Smooth muscle cell (in vitro differentiated cells): ENCODE results near the gene DIAPH1. TPM values are rescaled to one million over a fixed set of nuclear protein-coding genes. Genes with fewer than 3 reads are reported as not detected.

Experiments
- DNase-seq: peaks from one replicate; lab custom pipeline; 2025; ENCODE audit not compliant: unreplicated experiment; lab: John Stamatoyannopoulos, UW
- H2AFZ ChIP-seq: fragments of 200-600 bp; sonication (generic); 2 replicates; pipeline ENCODE4 v1.6.0; 2016; ENCODE audit warnings: antibody characterized with exemption, low read depth, mild to moderate bottlenecking
- H3F3A ChIP-seq: fragments of 200-600 bp; sonication (generic); 2 replicates; pipeline ENCODE4 v1.6.0; 2017; ENCODE audit warnings: antibody characterized with exemption, low read depth
- H3K27ac ChIP-seq: fragments of 200-600 bp; sonication (generic); 2 replicates; pipeline ENCODE4 v1.5.1; 2016; ENCODE audit warnings: low read depth, mild to moderate bottlenecking
- H3K27me3 ChIP-seq: fragments of 200-600 bp; sonication (generic); 2 replicates; pipeline ENCODE4 v1.6.1; 2016; ENCODE audit warnings: low read depth, mild to moderate bottlenecking
- H3K36me3 ChIP-seq: fragments of 200-600 bp; sonication (generic); 2 replicates; pipeline ENCODE4 v1.5.1; 2016; ENCODE audit warnings: low read depth
- H3K4me1 ChIP-seq: fragments of 200-600 bp; sonication (generic); 2 replicates; pipeline ENCODE4 v1.5.1; 2016; ENCODE audit warnings: low read depth
- H3K4me2 ChIP-seq: fragments of 200-600 bp; sonication (generic); 2 replicates; pipeline ENCODE4 v1.6.0; 2016; ENCODE audit warnings: mild to moderate bottlenecking
- H3K4me3 ChIP-seq: fragments of 200-600 bp; sonication (generic); 2 replicates; pipeline ENCODE4 v1.5.1; 2016; ENCODE audit warnings: mild to moderate bottlenecking
- H3K79me2 ChIP-seq: fragments of 200-600 bp; sonication (generic); 2 replicates; pipeline ENCODE4 v1.6.0; 2016; ENCODE audit warnings: low read depth, mild to moderate bottlenecking
- H3K9ac ChIP-seq: fragments of 200-600 bp; sonication (generic); 2 replicates; pipeline ENCODE4 v1.6.0; 2016; ENCODE audit warnings: low read depth
- H3K9me3 ChIP-seq: fragments of 200-600 bp; sonication (generic); replicated peaks from 2 replicates; pipeline ENCODE4 v1.5.1; 2016; ENCODE audit warnings: low read depth
- H4K20me1 ChIP-seq: fragments of 200-600 bp; sonication (generic); 2 replicates; pipeline ENCODE4 v1.6.0; 2016; ENCODE audit warnings: low read depth
- CTCF ChIP-seq: fragments of 200-600 bp; sonication (generic); IDR thresholded peaks from 2 replicates; pipeline ENCODE4 v1.5.1; 2017; ENCODE audit warnings: borderline replicate concordance, mild to moderate bottlenecking, antibody characterized with exemption; ENCODE audit not compliant: insufficient read depth, poor library complexity, severe bottlenecking
- WGBS: methylation state at CpG from one replicate; pipeline ENCODE4 v1.1.7; 2016; ENCODE audit warnings: low lambda C conversion rate; 5-methylcytosine and 5-hydroxymethylcytosine counted together
- polyA plus RNA-seq: library from polyadenylated mRNA; unstranded; fragments of >200 nt; fragmentation: Nextera tagmentation; extraction: Ambion mirVana; gene quantifications from 2 replicates; pipeline ENCODE4 v1.2.1, GENCODE V29; 2016
- total RNA-seq: library from RNA; depleted of rRNA; stranded (reverse); fragments of >200 nt; gene quantifications from 2 replicates; pipeline ENCODE4 v1.2.3, GENCODE V29; 2014

DIAPH1 gene
- total and polyA plus RNA-seq, 2 experiments from 2014 or later = 15.4 to 26.7 TPM

- no peaks in the 10 kb centered on the region for H3K79me2 ChIP-seq
- H3K27ac ChIP-seq = peak overlapping the region; percentile 100
- H3K4me3 ChIP-seq = no peak overlapping the region
- H3K4me2 ChIP-seq = peak overlapping the region; percentile 86
- no peaks in the 10 kb centered on the region for H3K9me3 ChIP-seq
- H3K4me1 ChIP-seq = peaks cover 48% of the 10 kb centered on the region
- TF ChIP-seq CTCF = no peak
- H4K20me1 ChIP-seq = no peaks in the 10 kb centered on the region
- no peak for DNase-seq
- no peaks in the 10 kb centered on the region for H3K27me3 ChIP-seq
- no peaks in the 10 kb centered on the region for H3K36me3 ChIP-seq
- H3F3A ChIP-seq = peaks cover 66% of the 10 kb centered on the region
- H3K9ac ChIP-seq = peak overlapping the region; percentile 97
- WGBS = 53% methylated on average over 4 of the region's 4 CpGs
- H2AFZ ChIP-seq = no peak overlapping the region
These were observed 102.7 kb downstream of the DIAPH1 start for GRCh38 chr5:141515946-141516671.

GRCh38 chr5:141515141-141515540 is 103.7 kb downstream of the DIAPH1 start:
- no peak for DNase-seq
- Histone ChIP-seq H3K4me1 (peaks cover 39% of the 10 kb centered on the region), H3K27me3 (no peaks in the 10 kb centered on the region), H3K79me2 (no peaks in the 10 kb centered on the region), H3K4me3 (no peak overlapping the region), H3K36me3 (no peaks in the 10 kb centered on the region), H3F3A (peaks cover 65% of the 10 kb centered on the region), H3K4me2 (peak overlapping the region; percentile 86), H3K9ac (peak overlapping the region; percentile 97), H4K20me1 (no peaks in the 10 kb centered on the region), H2AFZ (no peak overlapping the region), H3K9me3 (no peaks in the 10 kb centered on the region), H3K27ac (peak overlapping the region; percentile 100)
- no peak for TF ChIP-seq CTCF
- 88% methylated on average over 3 of the region's 3 CpGs for WGBS

- H2AFZ ChIP-seq = no peak overlapping the region
- no peaks in the 10 kb centered on the region for H3K79me2 ChIP-seq
- H3K36me3 ChIP-seq = no peaks in the 10 kb centered on the region
- peaks cover 37% of the 10 kb centered on the region for H3K4me1 ChIP-seq
- no peaks in the 10 kb centered on the region for H4K20me1 ChIP-seq
- no peak for TF ChIP-seq CTCF
- H3K9ac ChIP-seq = peak overlapping the region; percentile 97
- peaks cover 64% of the 10 kb centered on the region for H3F3A ChIP-seq
- DNase-seq = no peak
- H3K9me3 ChIP-seq = no peaks in the 10 kb centered on the region
- H3K4me2 ChIP-seq = peak overlapping the region; percentile 86
- H3K4me3 ChIP-seq = peak overlapping the region; percentile 55
- peak overlapping the region; percentile 100 for H3K27ac ChIP-seq
- 17% methylated on average over 6 of the region's 6 CpGs for WGBS
- H3K27me3 ChIP-seq = no peaks in the 10 kb centered on the region
These were observed 104.3 kb downstream of the DIAPH1 start for GRCh38 chr5:141514330-141515133.
